Measurements from ENCODE around the gene MRFAP1.
A peak's percentile ranks its signal among the peaks of the same experiment; 100 is the strongest.

- TF ChIP-seq POLR2A (IDR thresholded peaks at IDR 0.05) = no peak
- peak; percentile 6 to 30 for TF ChIP-seq CTCF (IDR thresholded peaks at IDR 0.05)
- no peak for TF ChIP-seq POLR2AphosphoS5 (IDR thresholded peaks at IDR 0.05)
- no peak for TF ChIP-seq EP300 (IDR thresholded peaks at IDR 0.05)
These were observed 34.1 kb downstream of the MRFAP1 start for GRCh38 chr4:6674500-6675149.
